ENCODE data around the gene CAPN14.

DNA sequence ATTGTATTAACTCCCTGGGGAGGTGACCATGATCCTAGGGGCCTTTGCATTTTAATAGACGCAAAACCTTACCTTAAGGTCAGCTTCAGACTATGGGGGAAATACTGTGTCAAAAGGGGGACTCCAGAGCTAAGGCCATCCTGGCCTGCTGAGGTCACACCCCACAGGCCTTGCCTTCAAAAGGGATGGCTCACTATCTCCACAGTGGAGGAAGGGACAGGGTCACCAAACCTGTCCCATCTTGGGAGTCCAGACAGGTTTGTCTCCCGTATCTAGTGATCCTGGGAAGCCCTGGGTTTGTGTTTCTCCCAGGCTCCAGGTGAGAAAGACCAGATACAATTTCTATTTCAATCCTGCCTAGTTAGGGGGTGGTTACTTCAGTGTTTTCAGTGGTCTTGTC is 24.9 kb downstream of the CAPN14 start:
- no peak for TF ChIP-seq POLR2A (IDR thresholded peaks at IDR 0.05; ENCODE audit: low read depth, low read length)
- no peak for TF ChIP-seq POLR2AphosphoS5 (IDR thresholded peaks at IDR 0.05; ENCODE audit: low read depth, low read length)

All from GM12892 (cell line).